Stimulated activated CD4-positive, alpha-beta T cell treated with anti-CD3 and anti-CD28 coated beads, TNF-alpha, amount 100 ng/mL, for 1 hour (primary cell): ENCODE results near the gene DHX16.

ENCODE experiments used
- DNase-seq, 3 donors: peaks; one replicate each; pipeline ENCODE4 v3.0.0-alpha.2; 2020; ENCODE audit warnings: low read depth in 3 of 3, low spot score in 1 of 3

DHX16 gene

GRCh38 chr6:30641048-30641447 is 31.8 kb downstream of the DHX16 start:
- DNase-seq: no peak

GRCh38 chr6:30640481-30640880 is 32.3 kb downstream of the DHX16 start:
- no peak for DNase-seq

GRCh38 chr6:30635834-30636233 is 37.0 kb downstream of the DHX16 start:
- DNase-seq: no peak

GRCh38 chr6:30626484-30627366 is 46.1 kb downstream of the DHX16 start, which contains the start of gene ATAT1:
TSS of gene ATAT1 (plus strand) at chr6:30626874.
- DNase-seq: peak; percentile 64 to 83 (median 72)

- DNase-seq: no peak
Observed at GRCh38 chr6:30625511-30625910, 47.3 kb downstream of the DHX16 start.

- DNase-seq: no peak
Observed at GRCh38 chr6:30619561-30619960, 53.2 kb downstream of the DHX16 start.

- no peak for DNase-seq
Observed at GRCh38 chr6:30618270-30618797, 54.5 kb downstream of the DHX16 start.

GRCh38 chr6:30617565-30618269 is 55.1 kb downstream of the DHX16 start, which contains the start of gene MRPS18B:
TSS of gene MRPS18B (plus strand) at chr6:30617840. CDS start at chr6:30617866, 26 bp downstream.
- peak; percentile 83 to 98 (median 94) for DNase-seq

- DNase-seq: peak; percentile 93 to 98 (median 97)
Observed at GRCh38 chr6:30616811-30617564, 55.8 kb downstream of the DHX16 start, which contains the start of gene PPP1R10. TSS of gene PPP1R10 (minus strand) at chr6:30617243. CDS start at chr6:30609944, 7,299 bp downstream.

- no peak for DNase-seq
Observed at GRCh38 chr6:30615958-30616810, 56.6 kb downstream of the DHX16 start.

GRCh38 chr6:30615219-30615957 is 57.4 kb downstream of the DHX16 start:
- DNase-seq: peak in 1 of 3 donors; percentile 22

- peak; percentile 47 to 79 (median 70) for DNase-seq
Observed at GRCh38 chr6:30614843-30615218, 58.0 kb downstream of the DHX16 start.

- DNase-seq: no peak
Observed at GRCh38 chr6:30614044-30614842, 58.6 kb downstream of the DHX16 start.

GRCh38 chr6:30613251-30614043 is 59.4 kb downstream of the DHX16 start:
- DNase-seq: no peak

- DNase-seq: no peak
Observed at GRCh38 chr6:30612687-30613248, 60.0 kb downstream of the DHX16 start.

GRCh38 chr6:30612213-30612612 is 60.6 kb downstream of the DHX16 start:
- no peak for DNase-seq

GRCh38 chr6:30611856-30612194 is 61.0 kb downstream of the DHX16 start:
- DNase-seq: no peak
